HG03521 (cell line): ENCODE measurements around the gene CLK4.
A peak's percentile ranks its signal among the peaks of the same experiment; 100 is the strongest.

Experiments
- ATAC-seq: cut with Tn5 transposase; IDR thresholded peaks from one replicate; pipeline ENCODE4 v1.9.1; 2021; ENCODE audit warnings: mild to moderate bottlenecking, moderate library complexity; ENCODE audit not compliant: unreplicated experiment

The CLK4 gene

GRCh38 chr5:178626484-178627258 lies at the start of gene CLK4:
Gene CLK4 (minus strand): TSS chr5:178627050. CDS start chr5:178623416, 3,634 bp downstream.
- ATAC-seq = peak; percentile 77

GRCh38 chr5:178675922-178676321 lies 49.1 kb upstream of the CLK4 start:
- no peak for ATAC-seq

- ATAC-seq = no peak
These were observed 47.5 kb upstream of the CLK4 start for GRCh38 chr5:178674334-178674733.

- no peak for ATAC-seq
These were observed 47.0 kb upstream of the CLK4 start for GRCh38 chr5:178673801-178674295.

- no peak for ATAC-seq
These were observed 45.8 kb upstream of the CLK4 start for GRCh38 chr5:178672630-178673029.

GRCh38 chr5:178671602-178672144 lies 44.8 kb upstream of the CLK4 start:
- ATAC-seq = no peak

- no peak for ATAC-seq
These were observed 43.6 kb upstream of the CLK4 start for GRCh38 chr5:178670351-178670885.

- ATAC-seq = no peak
These were observed 41.7 kb upstream of the CLK4 start for GRCh38 chr5:178668579-178668978.

GRCh38 chr5:178667688-178668087 lies 40.8 kb upstream of the CLK4 start:
- no peak for ATAC-seq

GRCh38 chr5:178667101-178667500 lies 40.3 kb upstream of the CLK4 start:
- ATAC-seq = no peak

- no peak for ATAC-seq
These were observed 37.3 kb upstream of the CLK4 start for GRCh38 chr5:178664141-178664540.

- no peak for ATAC-seq
These were observed 35.7 kb upstream of the CLK4 start for GRCh38 chr5:178662541-178662860.

GRCh38 chr5:178661836-178662540 lies 35.1 kb upstream of the CLK4 start:
- ATAC-seq = no peak

GRCh38 chr5:178651046-178651810 lies 24.4 kb upstream of the CLK4 start:
- no peak for ATAC-seq

- no peak for ATAC-seq
These were observed 23.4 kb upstream of the CLK4 start for GRCh38 chr5:178650214-178650613.

GRCh38 chr5:178649580-178649979 lies 22.7 kb upstream of the CLK4 start:
- no peak for ATAC-seq

GRCh38 chr5:178644826-178645545 lies 18.1 kb upstream of the CLK4 start:
- no peak for ATAC-seq

GRCh38 chr5:178642351-178642909 lies 15.6 kb upstream of the CLK4 start:
- no peak for ATAC-seq

GRCh38 chr5:178641711-178642110 lies 14.9 kb upstream of the CLK4 start:
- no peak for ATAC-seq
